GM23248 (cell line): ENCODE data around the gene FOXG1. TPM values are rescaled to one million over a fixed set of nuclear protein-coding genes. Genes with fewer than 3 reads are reported as not detected.

Experiments
- DNase-seq: peaks from one replicate; pipeline ENCODE4 v3.0.0-alpha.2; 2015
- H2AFZ ChIP-seq: fragments of 200-600 bp; sonication (generic); 2 replicates; pipeline ENCODE4 v1.6.1; 2016; ENCODE audit warnings: antibody characterized with exemption
- H3F3A ChIP-seq: fragments of 200-600 bp; sonication (generic); 2 replicates; pipeline ENCODE4 v1.6.1; 2016; ENCODE audit warnings: mild to moderate bottlenecking, antibody characterized with exemption, mixed run types; ENCODE audit not compliant: insufficient read depth
- H3K27ac ChIP-seq: fragments of 200-600 bp; sonication (generic); 2 replicates; pipeline ENCODE4 v1.5.1; 2016; ENCODE audit warnings: mild to moderate bottlenecking
- H3K27me3 ChIP-seq: fragments of 200-600 bp; sonication (generic); replicated peaks from 2 replicates; pipeline ENCODE4 v1.6.1; 2016; ENCODE audit warnings: mild to moderate bottlenecking; ENCODE audit not compliant: insufficient read depth
- H3K36me3 ChIP-seq: fragments of 200-600 bp; sonication (generic); 2 replicates; pipeline ENCODE4 v1.6.1; 2016; ENCODE audit warnings: low read depth, mild to moderate bottlenecking
- H3K4me1 ChIP-seq: fragments of 200-600 bp; sonication (generic); 2 replicates; pipeline ENCODE4 v1.6.1; 2016; ENCODE audit warnings: mild to moderate bottlenecking; ENCODE audit not compliant: insufficient read depth
- H3K4me2 ChIP-seq: fragments of 200-600 bp; sonication (generic); one replicate; pipeline ENCODE4 v1.6.1; 2016; ENCODE audit warnings: mild to moderate bottlenecking; ENCODE audit not compliant: unreplicated experiment
- H3K4me3 ChIP-seq: fragments of 200-600 bp; sonication (generic); 2 replicates; pipeline ENCODE4 v1.5.1; 2016; ENCODE audit warnings: mild to moderate bottlenecking
- H3K79me2 ChIP-seq: fragments of 200-600 bp; sonication (generic); 2 replicates; pipeline ENCODE4 v1.6.1; 2016; ENCODE audit warnings: mild to moderate bottlenecking; ENCODE audit not compliant: insufficient read depth
- H3K9ac ChIP-seq: fragments of 200-600 bp; sonication (generic); 2 replicates; pipeline ENCODE4 v1.6.1; 2016; ENCODE audit warnings: mild to moderate bottlenecking
- H3K9me2 ChIP-seq: fragments of 200-600 bp; sonication (generic); 2 replicates; pipeline ENCODE4 v1.6.1; 2016; ENCODE audit warnings: mixed run types, mild to moderate bottlenecking, moderate library complexity; ENCODE audit not compliant: insufficient read depth
- H3K9me3 ChIP-seq: fragments of 200-600 bp; sonication (generic); one replicate; pipeline ENCODE4 v1.6.1; 2017; ENCODE audit warnings: low read depth
- H4K20me1 ChIP-seq: fragments of 200-600 bp; sonication (generic); 2 replicates; pipeline ENCODE4 v1.6.0; 2016; ENCODE audit not compliant: insufficient read depth
- EZH2 ChIP-seq: fragments of 200-600 bp; sonication (generic); IDR thresholded peaks from 2 replicates; pipeline ENCODE4 v1.6.1; 2018; ENCODE audit warnings: antibody characterized with exemption, mild to moderate bottlenecking; ENCODE audit not compliant: insufficient read depth, poor library complexity, severe bottlenecking
- EZH2phosphoT487 ChIP-seq: fragments of 200-600 bp; sonication (generic); IDR thresholded peaks from 2 replicates; pipeline ENCODE4 v1.6.1; 2018; ENCODE audit warnings: antibody characterized with exemption, moderate library complexity, mild to moderate bottlenecking, low read depth; ENCODE audit not compliant: insufficient read depth
- WGBS, 2 experiments: methylation state at CpG; one replicate each; pipeline ENCODE4 v1.1.6; 2015 to 2017; ENCODE audit warnings: low lambda C conversion rate in 2 of 2, low coverage in 1 of 2; ENCODE audit errors: missing lambda C conversion rate in 2 of 2; 5-methylcytosine and 5-hydroxymethylcytosine counted together
- in situ Hi-C: fragments of 300-500 bp; cut with MboI; formaldehyde crosslinking; loops from 2 replicates; pipeline ENCODE4 v1.15.0; 2020
- polyA plus RNA-seq: library from polyadenylated mRNA; unstranded; fragments of >200 nt; fragmentation: Nextera tagmentation; extraction: Ambion mirVana; gene quantifications from 2 replicates; pipeline ENCODE4 v1.2.1, GENCODE V29; 2016
- total RNA-seq: library from RNA; depleted of rRNA; stranded (reverse); fragments of >200 nt; shearing (Covaris generic); gene quantifications from 2 replicates; pipeline ENCODE4 v1.2.3, GENCODE V29; 2014

Gene FOXG1
- total and polyA plus RNA-seq, 2 experiments from 2014 or later, result not detected

DNA sequence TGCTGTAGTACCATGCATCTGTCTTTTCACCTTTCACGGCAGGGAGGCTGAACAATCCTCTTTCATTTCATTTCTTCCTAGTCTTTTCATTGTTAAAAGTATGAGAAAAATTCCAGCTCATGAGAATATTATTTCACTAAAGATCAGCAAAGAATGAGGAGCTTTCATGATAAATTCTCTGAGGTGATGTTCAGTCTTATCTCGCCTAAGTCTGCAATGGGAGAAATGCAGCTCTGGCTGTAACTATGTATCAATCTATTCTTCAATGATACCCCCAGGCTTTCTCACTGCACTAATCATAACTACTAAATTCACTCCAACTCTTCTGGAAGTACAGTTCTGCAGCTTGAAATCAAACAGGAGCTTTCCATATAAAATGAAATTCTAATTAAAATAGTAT, 15.7 kb downstream of the FOXG1 start:
- no peak for TF ChIP-seq EZH2
- TF ChIP-seq EZH2phosphoT487, result no peak
- H3K4me3 ChIP-seq, result no peak overlapping the region
- no peaks in the 10 kb centered on the region for H3K9me3 ChIP-seq
- 0 to 2% methylated on average over 2 of the region's 2 CpGs for WGBS, 2 experiments
- H2AFZ ChIP-seq, result no peak overlapping the region
- no peaks in the 10 kb centered on the region for H3F3A ChIP-seq
- H3K79me2 ChIP-seq, result no peaks in the 10 kb centered on the region
- no peaks in the 10 kb centered on the region for H4K20me1 ChIP-seq
- no peak overlapping the region for H3K9ac ChIP-seq
- H3K4me1 ChIP-seq, result peaks cover 5% of the 10 kb centered on the region; the same call in 1 of the 2 replicates
- no peak overlapping the region for H3K4me2 ChIP-seq
- H3K27me3 ChIP-seq, result peaks cover 94% of the 10 kb centered on the region
- DNase-seq, result no peak
- no peaks in the 10 kb centered on the region for H3K36me3 ChIP-seq
- no peaks in the 10 kb centered on the region for H3K9me2 ChIP-seq
- in situ Hi-C loops, result no loop called here
- no peak overlapping the region for H3K27ac ChIP-seq

DNA sequence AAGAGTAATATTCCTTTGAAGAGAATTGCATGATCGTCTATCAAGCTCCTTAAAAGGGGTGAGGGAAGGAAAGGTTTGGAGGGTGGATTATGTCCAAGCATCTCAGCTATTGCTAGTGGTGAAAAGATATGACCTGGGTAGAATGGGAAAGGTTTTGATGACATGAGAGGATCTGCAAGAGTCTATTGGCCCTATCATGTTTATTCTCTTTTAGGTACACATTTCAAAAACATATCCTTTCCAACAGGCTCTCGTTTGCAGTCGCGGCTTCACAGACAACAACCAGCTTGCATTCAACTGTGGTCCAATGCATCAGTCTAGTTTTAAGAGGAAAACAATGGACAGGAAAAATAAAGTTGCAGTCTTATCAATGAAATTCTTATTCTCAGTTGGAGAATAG, 17.1 kb downstream of the FOXG1 start:
- H3K4me1 ChIP-seq, result peaks cover 5% of the 10 kb centered on the region; the same call in 1 of the 2 replicates
- in situ Hi-C loops, result no loop called here
- no peak overlapping the region for H3K9ac ChIP-seq
- WGBS, 2 experiments, result 5 to 6% methylated on average over 4 of the region's 4 CpGs
- H3K9me2 ChIP-seq, result no peaks in the 10 kb centered on the region
- H3F3A ChIP-seq, result no peaks in the 10 kb centered on the region
- DNase-seq, result no peak
- H3K4me2 ChIP-seq, result no peak overlapping the region
- H3K27ac ChIP-seq, result no peak overlapping the region
- no peaks in the 10 kb centered on the region for H3K9me3 ChIP-seq
- H3K79me2 ChIP-seq, result no peaks in the 10 kb centered on the region
- no peaks in the 10 kb centered on the region for H3K36me3 ChIP-seq
- H4K20me1 ChIP-seq, result no peaks in the 10 kb centered on the region
- H2AFZ ChIP-seq, result no peak overlapping the region
- TF ChIP-seq EZH2 (no peak), EZH2phosphoT487 (no peak)
- H3K4me3 ChIP-seq, result no peak overlapping the region
- peaks cover 85% of the 10 kb centered on the region for H3K27me3 ChIP-seq

DNA sequence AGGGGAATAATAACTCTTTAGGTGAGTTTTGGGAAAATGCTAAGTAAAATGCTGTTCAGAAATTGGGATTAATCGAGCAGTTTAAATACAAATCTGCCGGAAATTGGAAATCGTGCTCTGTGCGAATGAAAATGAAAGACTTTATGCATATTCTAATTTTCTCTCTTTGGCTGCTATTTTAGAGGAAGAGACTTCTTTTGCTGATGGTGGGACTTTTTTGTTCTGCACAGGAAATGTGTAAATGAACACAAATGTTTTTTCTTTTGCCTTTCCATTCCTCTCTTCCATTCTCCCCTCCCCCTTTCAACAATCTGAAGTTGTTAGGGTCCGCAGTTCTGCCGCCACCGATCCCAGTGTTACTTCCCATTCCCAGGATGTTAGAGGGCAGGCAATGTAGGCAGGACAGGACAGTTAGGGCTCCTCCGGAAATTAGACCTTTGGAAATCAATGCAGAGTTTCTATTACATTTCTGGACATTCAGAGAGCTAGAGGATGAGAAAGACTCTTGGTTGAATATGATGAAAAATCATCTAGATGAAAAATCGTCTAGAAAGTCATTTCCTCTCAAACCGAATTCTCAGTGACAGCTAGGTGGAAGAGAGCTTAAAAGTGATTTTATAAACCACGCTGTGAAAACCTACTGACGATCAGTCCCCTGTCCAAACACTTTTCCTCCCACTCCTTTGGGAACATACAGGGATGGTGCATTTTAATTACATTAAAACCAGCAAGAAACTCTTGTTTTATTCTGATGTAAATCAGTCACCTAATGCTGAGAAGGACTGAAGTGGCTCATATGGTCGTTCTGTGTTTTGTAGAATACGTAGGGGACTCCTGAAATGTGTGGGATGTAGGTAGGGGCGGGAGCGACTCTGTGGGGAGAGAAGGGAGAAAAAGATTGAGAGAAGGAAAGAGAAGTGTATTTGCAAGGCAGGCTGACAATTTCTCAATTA, 17.8 kb downstream of the FOXG1 start:
- peak overlapping the region; percentile 46; the same call in 1 of the 2 replicates for H3K4me3 ChIP-seq
- H3K27me3 ChIP-seq, result peaks cover 78% of the 10 kb centered on the region
- H3K4me2 ChIP-seq, result peak overlapping the region; percentile 48

DNA sequence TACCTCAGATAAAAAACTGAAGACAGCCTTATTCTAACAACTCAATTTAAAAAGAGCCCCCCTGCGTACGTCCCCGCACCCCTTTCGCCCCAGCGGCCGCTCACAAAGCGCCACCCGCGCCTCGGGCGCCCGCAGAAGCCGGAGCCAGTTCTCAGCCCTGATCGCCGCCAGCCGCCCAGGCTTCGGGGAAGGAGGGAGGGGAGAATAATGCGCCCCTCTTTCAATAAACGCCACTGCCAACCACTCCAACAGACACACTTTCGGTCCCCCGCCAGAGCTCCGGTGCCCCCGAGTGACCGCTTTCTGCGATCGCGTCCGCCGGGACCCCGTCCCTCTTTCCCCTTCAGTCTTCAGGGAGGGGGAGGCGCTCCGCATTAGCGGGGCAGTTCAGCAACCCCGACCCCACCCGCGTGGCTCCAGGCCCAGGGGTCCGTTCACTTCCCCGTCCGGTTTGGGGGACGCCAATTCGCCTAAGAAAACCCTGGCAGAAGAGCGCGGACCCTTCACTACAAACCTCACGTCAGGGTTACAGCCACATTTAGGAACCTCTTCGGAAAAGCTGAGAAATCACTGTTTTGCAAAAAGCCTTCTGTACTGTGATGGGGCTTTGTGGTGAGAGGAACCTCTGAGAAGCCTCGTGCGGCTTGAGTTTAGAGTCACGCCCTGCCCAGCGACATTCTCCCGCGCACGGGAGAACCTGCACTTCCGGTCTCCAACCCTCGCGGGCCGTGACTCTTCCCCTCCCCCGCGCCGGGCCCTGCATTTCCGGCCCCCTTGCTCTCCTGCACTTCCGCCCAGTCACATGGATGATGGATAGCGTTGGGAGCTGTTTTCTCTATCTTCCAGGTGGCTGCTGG, 18.7 kb downstream of the FOXG1 start:
- Histone ChIP-seq H3K27me3 (peaks cover 68% of the 10 kb centered on the region), H3K9ac (no peak overlapping the region), H3K9me2 (no peaks in the 10 kb centered on the region), H3K4me1 (peaks cover 5% of the 10 kb centered on the region; the same call in 1 of the 2 replicates), H3K79me2 (no peaks in the 10 kb centered on the region), H3K9me3 (no peaks in the 10 kb centered on the region), H3F3A (no peaks in the 10 kb centered on the region), H4K20me1 (no peaks in the 10 kb centered on the region), H3K4me3 (peak overlapping the region; percentile 46), H3K27ac (no peak overlapping the region), H3K36me3 (no peaks in the 10 kb centered on the region), H3K4me2 (peak overlapping the region; percentile 48), H2AFZ (peak overlapping the region; percentile 76)
- WGBS, 2 experiments, result 4 to 7% methylated on average over 59 to 62 of the region's 62 CpGs
- in situ Hi-C loops, result no loop called here
- DNase-seq, result peak; percentile 32
- TF ChIP-seq EZH2phosphoT487 (0 out of 2 replicates have a peak, but pooled peaks have one; percentile 40), EZH2 (no peak)

More for the DNA sequence above, 17.8 kb downstream of the FOXG1 start:
- no peaks in the 10 kb centered on the region for H3K79me2 ChIP-seq
- no peaks in the 10 kb centered on the region for H4K20me1 ChIP-seq
- in situ Hi-C loops, result no loop called here
- no peak for TF ChIP-seq EZH2phosphoT487
- peak; percentile 33 for TF ChIP-seq EZH2
- H2AFZ ChIP-seq, result peak overlapping the region; percentile 76; the same call in 1 of the 2 replicates
- H3K36me3 ChIP-seq, result no peaks in the 10 kb centered on the region
- H3K9ac ChIP-seq, result no peak overlapping the region
- no peak overlapping the region for H3K27ac ChIP-seq
- 11 to 15% methylated on average over 16 of the region's 16 CpGs for WGBS, 2 experiments
- DNase-seq, result no peak
- no peaks in the 10 kb centered on the region for H3F3A ChIP-seq
- no peaks in the 10 kb centered on the region for H3K9me2 ChIP-seq
- no peaks in the 10 kb centered on the region for H3K9me3 ChIP-seq
- H3K4me1 ChIP-seq, result peaks cover 5% of the 10 kb centered on the region; the same call in 1 of the 2 replicates
